Right atrium auricular region (tissue), 2 donors: Measurements from ENCODE around the gene CDC42EP2. TPM values are rescaled to one million over a fixed set of nuclear protein-coding genes. Genes with fewer than 3 reads are reported as not detected.

Experiments used
- DNase-seq: peaks from one replicate; pipeline ENCODE4 v3.0.0-alpha.2; 2019; ENCODE audit warnings: low spot score
- H3K27ac ChIP-seq, 2 donors: fragments of 200-600 bp; sonication (generic); 1 replicate in 1 of 2; 2 replicates in 1 of 2; pipeline ENCODE4 v1.5.1; 2016 to 2019
- H3K27me3 ChIP-seq, 2 donors: fragments of 200-600 bp; sonication (generic); one replicate each; pipeline versions ENCODE4 v1.5.1 to v1.6.0; 2017 to 2019
- H3K36me3 ChIP-seq: fragments of 200-600 bp; sonication (generic); one replicate; pipeline ENCODE4 v1.5.1; 2016
- H3K4me1 ChIP-seq, 2 donors: fragments of 200-600 bp; sonication (generic); one replicate each; pipeline versions ENCODE4 v1.5.1 to v1.6.0; 2017 to 2019
- H3K4me3 ChIP-seq, 2 donors: fragments of 200-600 bp; sonication (generic); 1 replicate in 1 of 2; 2 replicates in 1 of 2; pipeline ENCODE4 v1.5.1; 2017 to 2019; ENCODE audit warnings: mild to moderate bottlenecking in 1 of 2, moderate library complexity in 1 of 2
- H3K9me3 ChIP-seq, 2 donors: fragments of 200-600 bp; sonication (generic); one replicate each; pipeline ENCODE4 v1.5.1; 2019
- total RNA-seq, 2 donors: library from RNA; depleted of rRNA; stranded (reverse); fragments of >200 nt; gene quantifications; one replicate each; pipeline ENCODE4 v1.1.0, GENCODE V29; 2016
- TF ChIP-seq, protein P1 (sequence below), 2 donors: fragments of 200-600 bp; sonication (generic); IDR thresholded peaks; one replicate each; pipeline ENCODE4 v1.5.1; 2019; ENCODE audit warnings: antibody characterized with exemption in 2 of 2

The CDC42EP2 gene
- total RNA-seq, 2 donors from 2014 or later, result 14.4 to 31.0 TPM

DNA sequence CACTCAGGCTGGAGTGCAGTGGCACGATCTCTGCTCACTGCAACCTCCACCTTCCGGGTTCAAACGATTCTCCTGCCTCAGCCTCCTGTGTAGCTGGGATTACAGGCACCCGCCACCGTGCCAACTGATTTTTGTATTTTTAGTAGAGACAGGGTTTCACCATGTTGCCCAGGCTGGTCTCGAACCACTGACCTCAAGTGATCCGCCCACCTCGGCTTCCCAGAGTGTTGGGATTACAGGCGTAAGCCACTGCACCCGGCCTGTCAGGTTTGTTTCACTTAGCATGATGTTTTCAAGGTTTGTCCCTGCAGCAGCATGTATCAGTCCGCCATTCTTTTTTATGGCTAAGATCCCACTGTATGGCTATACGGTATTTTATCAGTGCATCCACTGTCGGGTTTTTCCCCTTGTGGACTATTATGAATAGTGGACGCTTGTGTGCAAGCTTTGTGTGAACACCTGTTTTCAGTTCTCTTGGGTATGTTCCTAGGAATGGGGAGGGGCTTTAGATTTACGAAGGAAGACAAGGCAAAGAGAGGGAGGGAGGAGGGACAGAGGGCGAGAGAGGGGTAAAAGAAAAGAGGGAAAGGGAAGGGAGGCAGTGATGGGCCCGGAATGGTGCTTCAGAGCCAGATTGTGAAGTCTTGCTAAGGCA lies 13.9 kb upstream of the CDC42EP2 start:
- Histone ChIP-seq H3K27ac (no peak overlapping the region), H3K9me3 (no peaks in the 10 kb centered on the region), H3K27me3 (no peaks in the 10 kb centered on the region), H3K4me3 (no peak overlapping the region), H3K4me1 (peaks cover 0 to 62% of the 10 kb centered on the region in 2 donors), H3K36me3 (no peaks in the 10 kb centered on the region)
- TF ChIP-seq, protein P1, sequence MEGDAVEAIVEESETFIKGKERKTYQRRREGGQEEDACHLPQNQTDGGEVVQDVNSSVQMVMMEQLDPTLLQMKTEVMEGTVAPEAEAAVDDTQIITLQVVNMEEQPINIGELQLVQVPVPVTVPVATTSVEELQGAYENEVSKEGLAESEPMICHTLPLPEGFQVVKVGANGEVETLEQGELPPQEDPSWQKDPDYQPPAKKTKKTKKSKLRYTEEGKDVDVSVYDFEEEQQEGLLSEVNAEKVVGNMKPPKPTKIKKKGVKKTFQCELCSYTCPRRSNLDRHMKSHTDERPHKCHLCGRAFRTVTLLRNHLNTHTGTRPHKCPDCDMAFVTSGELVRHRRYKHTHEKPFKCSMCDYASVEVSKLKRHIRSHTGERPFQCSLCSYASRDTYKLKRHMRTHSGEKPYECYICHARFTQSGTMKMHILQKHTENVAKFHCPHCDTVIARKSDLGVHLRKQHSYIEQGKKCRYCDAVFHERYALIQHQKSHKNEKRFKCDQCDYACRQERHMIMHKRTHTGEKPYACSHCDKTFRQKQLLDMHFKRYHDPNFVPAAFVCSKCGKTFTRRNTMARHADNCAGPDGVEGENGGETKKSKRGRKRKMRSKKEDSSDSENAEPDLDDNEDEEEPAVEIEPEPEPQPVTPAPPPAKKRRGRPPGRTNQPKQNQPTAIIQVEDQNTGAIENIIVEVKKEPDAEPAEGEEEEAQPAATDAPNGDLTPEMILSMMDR (IDR thresholded peaks at IDR 0.05), result no peak
- DNase-seq, result no peak

DNA sequence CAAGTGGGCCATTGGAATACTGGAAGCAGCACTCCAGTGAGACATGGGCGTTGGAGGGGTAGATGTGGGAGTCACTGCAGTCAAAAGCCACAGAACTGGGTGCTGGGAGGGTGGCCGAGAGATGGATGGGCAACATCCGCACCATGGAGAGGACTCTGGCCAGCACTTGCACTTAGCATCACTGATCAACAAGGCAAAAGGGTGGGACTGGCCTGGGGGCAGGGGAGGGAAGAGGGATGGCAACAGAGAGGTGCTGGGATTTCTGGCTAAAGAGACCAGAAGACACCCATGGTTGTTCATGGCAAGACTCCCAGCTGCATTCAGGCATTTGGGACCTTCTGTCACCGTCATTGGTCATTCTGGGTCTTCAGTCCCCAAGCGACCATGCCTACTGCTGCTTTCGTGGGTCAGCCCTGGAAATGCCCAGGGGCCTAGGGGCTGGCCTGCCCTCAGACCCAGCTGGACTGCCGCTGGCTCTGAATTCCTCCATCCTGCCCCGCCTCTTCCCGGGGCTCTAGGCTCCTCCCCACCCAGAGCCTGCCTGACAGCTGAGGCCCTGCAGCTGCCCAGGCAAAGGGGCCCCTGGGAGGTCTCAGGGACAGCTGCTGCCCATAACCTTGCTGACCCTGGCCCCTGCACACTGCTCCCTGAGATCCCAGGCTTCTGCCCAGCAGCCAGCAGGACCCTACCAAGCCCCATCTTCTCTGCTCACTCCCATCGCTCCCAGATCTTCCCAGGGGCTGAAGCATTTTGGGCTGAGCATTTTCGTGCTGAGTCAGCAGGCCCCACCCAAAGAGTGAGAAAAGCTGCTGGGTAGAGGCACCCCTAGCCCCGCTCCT lies 13.0 kb upstream of the CDC42EP2 start:
- Histone ChIP-seq H3K4me1 (peaks cover 0 to 53% of the 10 kb centered on the region in 2 donors), H3K9me3 (no peaks in the 10 kb centered on the region), H3K4me3 (no peak overlapping the region), H3K36me3 (no peaks in the 10 kb centered on the region), H3K27me3 (no peaks in the 10 kb centered on the region), H3K27ac (peak overlapping the region in 1 of 2 donors; percentile 48)
- no peak for DNase-seq
- TF ChIP-seq, protein P1 (IDR thresholded peaks at IDR 0.05), result no peak

DNA sequence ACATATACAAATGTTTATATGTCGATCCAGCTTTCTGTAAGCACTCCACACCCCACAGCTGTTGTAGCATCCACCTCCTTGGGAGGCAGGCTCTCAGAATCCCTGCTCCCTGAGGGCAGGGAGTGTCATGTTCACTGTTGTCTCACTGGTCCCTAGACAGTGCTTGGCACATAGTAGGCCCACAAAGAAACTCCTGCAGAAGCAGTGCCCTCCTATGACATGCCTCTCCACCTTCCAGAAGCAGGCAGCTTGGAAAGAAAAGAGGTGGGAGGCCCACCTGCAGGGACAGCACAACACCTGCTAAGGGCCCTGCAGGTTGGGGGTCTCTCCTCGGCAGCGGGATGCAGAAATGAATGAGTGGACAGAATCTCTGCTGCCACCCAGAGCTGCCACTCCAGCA lies 11.1 kb upstream of the CDC42EP2 start:
- no peaks in the 10 kb centered on the region for H3K36me3 ChIP-seq
- no peaks in the 10 kb centered on the region for H3K27me3 ChIP-seq
- DNase-seq, result no peak
- TF ChIP-seq, protein P1 (IDR thresholded peaks at IDR 0.05), result no peak
- H3K4me1 ChIP-seq, result peaks cover 0 to 43% of the 10 kb centered on the region in 2 donors
- H3K27ac ChIP-seq, result no peak overlapping the region
- H3K9me3 ChIP-seq, result no peaks in the 10 kb centered on the region
- H3K4me3 ChIP-seq, result no peak overlapping the region

DNA sequence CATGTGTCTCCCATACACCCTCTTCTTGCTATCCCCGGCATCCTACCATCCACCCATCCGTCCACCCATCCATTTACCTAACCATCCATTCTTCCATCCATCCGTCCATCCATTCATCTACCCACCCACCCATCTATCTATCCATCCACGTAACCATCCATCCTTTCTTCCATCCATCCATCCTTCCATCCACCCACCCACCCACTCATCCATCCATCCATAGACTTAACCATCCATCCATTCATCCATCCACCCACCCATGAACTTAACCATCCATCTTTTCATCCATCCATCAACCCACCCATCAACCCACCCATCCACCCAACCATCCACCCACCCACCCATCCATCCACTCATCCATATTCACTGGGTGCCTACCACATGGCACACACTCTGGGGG lies 10.6 kb upstream of the CDC42EP2 start:
- no peaks in the 10 kb centered on the region for H3K27me3 ChIP-seq
- peaks cover 0 to 43% of the 10 kb centered on the region in 2 donors for H3K4me1 ChIP-seq
- DNase-seq, result no peak
- H3K4me3 ChIP-seq, result no peak overlapping the region
- H3K36me3 ChIP-seq, result no peaks in the 10 kb centered on the region
- no peaks in the 10 kb centered on the region for H3K9me3 ChIP-seq
- TF ChIP-seq, protein P1 (IDR thresholded peaks at IDR 0.05), result no peak
- H3K27ac ChIP-seq, result no peak overlapping the region

DNA sequence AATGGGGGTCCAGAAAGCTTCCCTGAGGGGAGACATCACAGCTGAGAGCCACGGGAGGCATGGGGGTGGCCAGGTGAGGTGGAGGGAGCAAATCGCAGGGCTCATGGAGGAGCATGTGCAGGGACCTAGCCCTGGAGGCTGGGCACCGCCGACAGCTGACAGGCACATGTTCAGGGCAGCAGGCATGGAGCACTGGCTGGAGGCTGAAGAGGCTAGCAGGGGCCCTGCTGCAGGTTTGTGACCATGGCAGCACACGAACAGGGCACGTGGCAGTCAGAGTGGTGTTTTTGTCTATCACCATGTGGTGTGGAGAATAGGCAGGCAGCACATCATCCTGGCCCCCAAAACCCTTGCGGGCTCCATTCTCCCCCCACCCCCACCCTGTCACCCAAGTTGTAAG lies 10.1 kb upstream of the CDC42EP2 start:
- Histone ChIP-seq H3K4me1 (peaks cover 0 to 43% of the 10 kb centered on the region in 2 donors), H3K4me3 (no peak overlapping the region), H3K36me3 (no peaks in the 10 kb centered on the region), H3K27me3 (no peaks in the 10 kb centered on the region), H3K27ac (no peak overlapping the region), H3K9me3 (no peaks in the 10 kb centered on the region)
- TF ChIP-seq, protein P1 (IDR thresholded peaks at IDR 0.05), result no peak
- no peak for DNase-seq
